Measurements from ENCODE around the gene PPP1R14C. TPM values are rescaled to one million over a fixed set of nuclear protein-coding genes. Genes with fewer than 3 reads are reported as not detected.

PPP1R14C gene
- total RNA-seq, 3 donors from 2014 or later, result 11.1 to 33.5 (median 25.2) TPM

- H3K9me3 ChIP-seq, result no peaks in the 10 kb centered on the region
- TF ChIP-seq CTCF (IDR thresholded peaks at IDR 0.05), result no peak
- H3K4me1 ChIP-seq (ENCODE audit: low read depth), result peaks cover 22% of the 10 kb centered on the region
- ATAC-seq, result no peak
- no peak for DNase-seq
- H3K36me3 ChIP-seq (ENCODE audit: low read depth), result no peaks in the 10 kb centered on the region
- H3K4me3 ChIP-seq, result no peak overlapping the region
- intact Hi-C loops (cut with DNase I, micrococcal nuclease), result no loop called here
These were observed 30.1 kb downstream of the PPP1R14C start for GRCh38 chr6:150172929-150173328.

- ATAC-seq, result peak; percentile 53
- Histone ChIP-seq H3K36me3 (ENCODE audit: low read depth) (no peaks in the 10 kb centered on the region), H3K4me3 (no peak overlapping the region), H3K9me3 (no peaks in the 10 kb centered on the region), H3K4me1 (ENCODE audit: low read depth) (peaks cover 22% of the 10 kb centered on the region)
- no peak for DNase-seq
- intact Hi-C loops (cut with DNase I, micrococcal nuclease), result no loop called here
- TF ChIP-seq CTCF (IDR thresholded peaks at IDR 0.05), result no peak
These were observed 32.8 kb downstream of the PPP1R14C start for GRCh38 chr6:150175586-150176151.

- Histone ChIP-seq H3K4me1 (ENCODE audit: low read depth) (peaks cover 22% of the 10 kb centered on the region), H3K36me3 (ENCODE audit: low read depth) (no peaks in the 10 kb centered on the region), H3K9me3 (no peaks in the 10 kb centered on the region), H3K4me3 (no peak overlapping the region)
- intact Hi-C loops (cut with DNase I, micrococcal nuclease), result no loop called here
- no peak for TF ChIP-seq CTCF (IDR thresholded peaks at IDR 0.05)
- DNase-seq (peak; percentile 80 to 87 (median 83)), ATAC-seq (peak; percentile 83)
These were observed 33.3 kb downstream of the PPP1R14C start for GRCh38 chr6:150176152-150176551.

- TF ChIP-seq CTCF (IDR thresholded peaks at IDR 0.05), result no peak
- Histone ChIP-seq H3K4me3 (no peak overlapping the region), H3K9me3 (no peaks in the 10 kb centered on the region), H3K36me3 (ENCODE audit: low read depth) (no peaks in the 10 kb centered on the region), H3K4me1 (ENCODE audit: low read depth) (peaks cover 22% of the 10 kb centered on the region)
- intact Hi-C loops (cut with DNase I, micrococcal nuclease), result no loop called here
- peak; percentile 50 for ATAC-seq
- no peak for DNase-seq
These were observed 33.8 kb downstream of the PPP1R14C start for GRCh38 chr6:150176659-150177058.

GRCh38 chr6:150177259-150177951, 34.6 kb downstream of the PPP1R14C start:
- no peak for ATAC-seq
- DNase-seq, result peak in 1 of 3 donors; percentile 50
- intact Hi-C loops (cut with DNase I, micrococcal nuclease), result no loop called here
- Histone ChIP-seq H3K4me1 (ENCODE audit: low read depth) (peaks cover 22% of the 10 kb centered on the region), H3K9me3 (no peaks in the 10 kb centered on the region), H3K4me3 (no peak overlapping the region), H3K36me3 (ENCODE audit: low read depth) (no peaks in the 10 kb centered on the region)
- TF ChIP-seq CTCF (IDR thresholded peaks at IDR 0.05), result no peak
